HepG2 (cell line): Measurements from ENCODE around the gene TAS2R19. TPM values are rescaled to one million over a fixed set of nuclear protein-coding genes. Genes with fewer than 3 reads are reported as not detected.

ENCODE experiments used
- ATAC-seq: fragments of 200-7000 bp; cut with Tn5 transposase; 3 replicates; pipeline ENCODE4 v1.9.1; 2020; ENCODE audit warnings: mild to moderate bottlenecking, moderate library complexity
- BruUV-seq: library from RNA; stranded (reverse); fragments of 400-500 nt; replicated peaks from 2 replicates; lab custom pipeline; 2021; lab: Mats Ljungman, UMichigan
- CTCF ChIA-PET: fragments of 300-600 bp; formaldehyde crosslinking; extraction: SDS; loops from one replicate; lab custom pipeline; 2021; ENCODE audit warnings: low total read pairs, inconsistent platforms, low intra/inter-chr PET ratio; lab: Yijun Ruan, JAX
- POLR2A ChIA-PET: fragments of 350-600 bp; sonication (Branson Sonifier 250); formaldehyde crosslinking; loops from one replicate; lab custom pipeline; 2020; ENCODE audit warnings: antibody characterized with exemption, inconsistent platforms; lab: Yijun Ruan, JAX
- DNase-seq: peaks from one replicate; pipeline ENCODE4 v3.0.0-alpha.2; 2015; ENCODE audit warnings: low spot score
- FAIRE-seq: peaks from 3 replicates; lab custom pipeline; 2011; peaks lifted over from hg19 to GRCh38; lab: Jason Lieb, UNC
- H2AFZ ChIP-seq: one replicate; pipeline ENCODE4 v1.6.1; 2011; ENCODE audit warnings: low read length, inconsistent platforms
- H3K27ac ChIP-seq: fragments of 300-600 bp; 3 replicates; pipeline ENCODE4 v1.8.0; 2011; ENCODE audit warnings: mixed run types, mild to moderate bottlenecking, mixed read lengths, low read length, inconsistent platforms; ENCODE audit not compliant: insufficient read depth; ENCODE audit errors: extremely low read length
- H3K27me3 ChIP-seq, 2 experiments: fragments of 200-600 bp in 1 of 2; 2 replicates in 1 of 2; 3 replicates in 1 of 2; pipeline versions ENCODE4 v1.6.0 to v1.8.0; 2011; ENCODE audit warnings: low read length in 2 of 2, mild to moderate bottlenecking in 2 of 2, moderate library complexity in 2 of 2, inconsistent platforms in 1 of 2; ENCODE audit not compliant: insufficient read depth in 2 of 2, control insufficient read depth in 1 of 2
- H3K36me3 ChIP-seq, 2 experiments: fragments of 200-600 bp in 1 of 2; replicated peaks in 1 of 2; 2 replicates in 1 of 2; 3 replicates in 1 of 2; pipeline versions ENCODE4 v1.5.1 to v1.8.0; 2011; ENCODE audit warnings: low read length in 2 of 2, inconsistent platforms in 1 of 2; ENCODE audit not compliant: insufficient read depth in 2 of 2, control insufficient read depth in 1 of 2
- H3K4me1 ChIP-seq: 2 replicates; pipeline ENCODE4 v1.5.1; 2012; ENCODE audit warnings: low read length, inconsistent platforms; ENCODE audit not compliant: insufficient read depth
- H3K4me2 ChIP-seq: 2 replicates; pipeline ENCODE4 v1.6.0; 2011; ENCODE audit warnings: low read depth, low read length, inconsistent platforms
- H3K4me3 ChIP-seq, 3 experiments: fragments of 200-600 bp in 1 of 3; sonication (generic), shearing (Covaris generic) in 1 of 3; replicated peaks in 1 of 3; 2 replicates each; pipeline ENCODE4 v1.5.1; 2011 to 2016; ENCODE audit warnings: low read length in 3 of 3, inconsistent platforms in 2 of 3, low read depth in 2 of 3, mild to moderate bottlenecking in 2 of 3, control low read depth in 1 of 3, mixed read lengths in 1 of 3; ENCODE audit not compliant: insufficient read depth in 1 of 3
- H3K79me2 ChIP-seq: one replicate; pipeline ENCODE4 v1.6.1; 2011; ENCODE audit warnings: low read length, inconsistent platforms; ENCODE audit not compliant: insufficient read depth
- H3K9ac ChIP-seq: 2 replicates; pipeline ENCODE4 v1.6.0; 2011; ENCODE audit warnings: mild to moderate bottlenecking, low read depth, low read length, inconsistent platforms; ENCODE audit not compliant: insufficient read depth
- H3K9me3 ChIP-seq: 2 replicates; pipeline ENCODE4 v1.5.1; 2012; ENCODE audit warnings: mild to moderate bottlenecking, low read length
- H4K20me1 ChIP-seq: 2 replicates; pipeline ENCODE4 v1.6.0; 2011; ENCODE audit warnings: inconsistent platforms, mild to moderate bottlenecking, low read length, moderate library complexity; ENCODE audit not compliant: insufficient read depth
- CEBPG ChIP-seq: IDR thresholded peaks from 2 replicates; pipeline ENCODE4 v1.6.1; 2016
- CHD2 ChIP-seq: IDR thresholded peaks from 2 replicates; pipeline ENCODE4 v1.6.1; 2011; ENCODE audit warnings: low read depth, low read length, improper control_type of control experiment
- DRAP1 ChIP-seq: IDR thresholded peaks from 2 replicates; pipeline ENCODE4 v1.6.1; 2016; ENCODE audit warnings: missing genetic modification reagents, missing compliant biosample characterization
- NFIC ChIP-seq: IDR thresholded peaks from 2 replicates; pipeline ENCODE4 v1.6.1; 2012; ENCODE audit warnings: mild to moderate bottlenecking, low read length, inconsistent platforms
- NFKB2 ChIP-seq: sonication (generic); formaldehyde crosslinking; IDR thresholded peaks from 2 replicates; pipeline ENCODE4 v1.4.0; 2020; ENCODE audit warnings: missing genetic modification reagents, borderline replicate concordance
- NFYC ChIP-seq: IDR thresholded peaks from 2 replicates; pipeline ENCODE4 v1.6.1; 2016; ENCODE audit warnings: missing genetic modification reagents, missing compliant biosample characterization
- PHF20 ChIP-seq: sonication (generic); formaldehyde crosslinking; IDR thresholded peaks from 2 replicates; pipeline ENCODE4 v1.5.0; 2020; ENCODE audit warnings: mild to moderate bottlenecking, missing genetic modification reagents
- PITX1 ChIP-seq: sonication (generic); formaldehyde crosslinking; IDR thresholded peaks from 2 replicates; pipeline ENCODE4 v1.5.1; 2020; ENCODE audit warnings: mild to moderate bottlenecking, missing genetic modification reagents
- TAF1 ChIP-seq: sonication (generic); formaldehyde crosslinking; IDR thresholded peaks from 2 replicates; pipeline ENCODE4 v1.4.0; 2020; ENCODE audit warnings: missing genetic modification reagents
- TBP ChIP-seq: sonication (generic); formaldehyde crosslinking; IDR thresholded peaks from 2 replicates; pipeline ENCODE4 v1.5.0; 2020; ENCODE audit warnings: missing genetic modification reagents
- ZBTB42 ChIP-seq: sonication (generic); formaldehyde crosslinking; IDR thresholded peaks from 2 replicates; pipeline ENCODE4 v1.5.0; 2020; ENCODE audit warnings: mild to moderate bottlenecking, missing genetic modification reagents
- ZFP82 ChIP-seq: sonication (generic); formaldehyde crosslinking; IDR thresholded peaks from 2 replicates; pipeline ENCODE4 v1.5.1; 2020; ENCODE audit warnings: mild to moderate bottlenecking, missing genetic modification reagents, borderline replicate concordance
- ZMYM2 ChIP-seq: sonication (generic); formaldehyde crosslinking; IDR thresholded peaks from 2 replicates; pipeline ENCODE4 v1.8.0; 2022; ENCODE audit warnings: mild to moderate bottlenecking, missing genetic modification reagents
- ZNF224 ChIP-seq: sonication (generic); formaldehyde crosslinking; IDR thresholded peaks from 2 replicates; pipeline ENCODE4 v1.5.0; 2020; ENCODE audit warnings: mild to moderate bottlenecking, missing genetic modification reagents
- ZNF451 ChIP-seq: sonication (generic); formaldehyde crosslinking; IDR thresholded peaks from 2 replicates; pipeline ENCODE4 v1.5.0; 2020; ENCODE audit warnings: mild to moderate bottlenecking, missing genetic modification reagents
- ZNF510 ChIP-seq: sonication (generic); formaldehyde crosslinking; IDR thresholded peaks from 2 replicates; pipeline ENCODE4 v1.4.0; 2020; ENCODE audit warnings: low read depth, mild to moderate bottlenecking, missing genetic modification reagents
- ZNF576 ChIP-seq: sonication (generic); formaldehyde crosslinking; IDR thresholded peaks from 2 replicates; pipeline ENCODE4 v1.4.0; 2020; ENCODE audit warnings: mild to moderate bottlenecking, missing genetic modification reagents
- ZNF674 ChIP-seq: sonication (generic); formaldehyde crosslinking; IDR thresholded peaks from 2 replicates; pipeline ENCODE4 v1.5.0; 2020; ENCODE audit warnings: low read depth, mild to moderate bottlenecking, missing genetic modification reagents
- ZNF891 ChIP-seq: sonication (generic); formaldehyde crosslinking; IDR thresholded peaks from 2 replicates; pipeline ENCODE4 v1.5.0; 2020; ENCODE audit warnings: mild to moderate bottlenecking, missing genetic modification reagents
- WGBS: methylation state at CpG from one replicate; pipeline ENCODE4 v1.1.6; 2017; ENCODE audit warnings: low lambda C conversion rate; 5-methylcytosine and 5-hydroxymethylcytosine counted together
- in situ Hi-C: cut with HindIII; loops from 2 replicates; pipeline ENCODE4 v1.10.0; 2017; ENCODE audit warnings: low pct_unique_long_range_greater_than_20kb; ENCODE audit not compliant: extremely low pct_ligation_motif_present
- intact Hi-C: fragments of 100-400 bp; cut with micrococcal nuclease; formaldehyde crosslinking; loops from one replicate; pipeline ENCODE4 v1.10.0; 2022; ENCODE audit not compliant: unreplicated experiment
- polyA plus RNA-seq, 8 experiments: library from polyadenylated mRNA; depleted of rRNA in 3 of 8; stranded (reverse) in 7 of 8; unstranded in 1 of 8; fragments of >200 nt; fragmentation: Illumina TruSeq in 4 of 8; extraction: Trizol in 4 of 8; gene quantifications; 2 replicates each; pipeline versions ENCODE4 v1.2.1 to v1.2.3, GENCODE V29; 2011 to 2016; ENCODE audit warnings: low read depth in 4 of 8, missing spikeins in 1 of 8, mixed read lengths in 1 of 8; ENCODE audit not compliant: insufficient read depth in 1 of 8
- total RNA-seq, 5 experiments: library from RNA; depleted of rRNA; stranded (reverse); fragments of >200 nt; fragmentation: Illumina TruSeq; extraction: Trizol; gene quantifications; 2 replicates each; pipeline ENCODE4 v1.2.3, GENCODE V29; 2016; ENCODE audit warnings: low read depth in 1 of 5
- TF ChIP-seq, protein P1 (sequence below), 2 experiments: sonication (generic) in 1 of 2; formaldehyde crosslinking in 1 of 2; IDR thresholded peaks; 2 replicates each; pipeline versions ENCODE4 v1.4.0 to v1.6.1; 2018 to 2020; ENCODE audit warnings: missing genetic modification reagents in 2 of 2, borderline replicate concordance in 1 of 2, low read depth in 1 of 2, mild to moderate bottlenecking in 1 of 2, missing biosample characterization in 1 of 2
- TF ChIP-seq, protein P2 (sequence below): sonication (generic); formaldehyde crosslinking; IDR thresholded peaks from 2 replicates; pipeline ENCODE4 v1.8.0; 2022; ENCODE audit warnings: missing genetic modification reagents, low read depth, mild to moderate bottlenecking, borderline replicate concordance
- TF ChIP-seq, protein P3 (sequence below): sonication (generic); formaldehyde crosslinking; IDR thresholded peaks from 2 replicates; pipeline ENCODE4 v1.5.0; 2020; ENCODE audit warnings: missing genetic modification reagents

TAS2R19 gene
- total and polyA plus RNA-seq, 2 of the 13 experiments (the other 11 are each of a cell fraction or from before 2014, with no cell fraction given): 0.62 to 5.3 TPM

DNA sequence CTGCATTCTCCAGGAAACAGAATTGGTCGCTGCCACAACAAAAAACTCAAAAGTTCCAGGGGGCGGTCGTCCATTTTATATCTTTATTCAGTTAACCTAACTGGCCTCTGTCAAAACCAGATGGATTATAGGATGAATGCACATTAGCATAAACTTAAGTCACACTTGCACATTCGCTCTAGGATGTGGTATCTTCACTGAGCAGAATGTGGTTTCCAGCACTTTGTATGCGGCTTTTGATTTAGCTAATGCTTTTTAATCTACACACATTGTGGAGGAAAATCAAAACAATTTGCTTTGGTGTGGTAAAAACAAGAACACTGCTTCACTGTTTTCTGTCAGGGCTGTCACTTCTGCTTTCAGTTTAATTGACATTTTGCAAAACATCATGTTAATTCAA, 40.2 kb downstream of the TAS2R19 start (continued):
- TF ChIP-seq, protein P1, sequence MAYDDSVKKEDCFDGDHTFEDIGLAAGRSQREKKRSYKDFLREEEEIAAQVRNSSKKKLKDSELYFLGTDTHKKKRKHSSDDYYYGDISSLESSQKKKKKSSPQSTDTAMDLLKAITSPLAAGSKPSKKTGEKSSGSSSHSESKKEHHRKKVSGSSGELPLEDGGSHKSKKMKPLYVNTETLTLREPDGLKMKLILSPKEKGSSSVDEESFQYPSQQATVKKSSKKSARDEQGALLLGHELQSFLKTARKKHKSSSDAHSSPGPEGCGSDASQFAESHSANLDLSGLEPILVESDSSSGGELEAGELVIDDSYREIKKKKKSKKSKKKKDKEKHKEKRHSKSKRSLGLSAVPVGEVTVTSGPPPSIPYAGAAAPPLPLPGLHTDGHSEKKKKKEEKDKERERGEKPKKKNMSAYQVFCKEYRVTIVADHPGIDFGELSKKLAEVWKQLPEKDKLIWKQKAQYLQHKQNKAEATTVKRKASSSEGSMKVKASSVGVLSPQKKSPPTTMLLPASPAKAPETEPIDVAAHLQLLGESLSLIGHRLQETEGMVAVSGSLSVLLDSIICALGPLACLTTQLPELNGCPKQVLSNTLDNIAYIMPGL (CRISPR knock-in tag; IDR thresholded peaks at IDR 0.05; ENCODE audit: borderline replicate concordance in 1 of 2, low read depth in 1 of 2): no peak
- no peak for TF ChIP-seq ZNF451 (CRISPR knock-in tag)
- no peak for TF ChIP-seq ZNF510 (CRISPR knock-in tag)
- TF ChIP-seq NFIC: no peak

GRCh38 chr12:10974965-10975364, 47.5 kb downstream of the TAS2R19 start:
- ATAC-seq: no peak
- intact Hi-C loops: no loop called here
- Histone ChIP-seq H3K27me3 (no peaks in the 10 kb centered on the region), H2AFZ (no peak overlapping the region), H3K79me2 (peaks cover 4% of the 10 kb centered on the region), H3K4me1 (no peaks in the 10 kb centered on the region), H3K36me3 (peaks cover 0 to 2% of the 10 kb centered on the region in 2 experiments; a peak in 2 of 5 replicates), H4K20me1 (no peaks in the 10 kb centered on the region), H3K9me3 (no peaks in the 10 kb centered on the region), H3K4me3 (no peak overlapping the region), H3K4me2 (no peak overlapping the region), H3K9ac (no peak overlapping the region), H3K27ac (no peak overlapping the region)
- FAIRE-seq: no peak
- TF ChIP-seq ZNF674 (CRISPR knock-in tag) (no peak), ZNF576 (no peak), ZFP82 (CRISPR knock-in tag) (no peak), DRAP1 (CRISPR knock-in tag) (no peak), NFIC (no peak), ZBTB42 (CRISPR knock-in tag) (no peak), ZMYM2 (CRISPR knock-in tag) (no peak), TAF1 (CRISPR knock-in tag) (no peak), NFYC (no peak), NFKB2 (CRISPR knock-in tag) (no peak), ZNF891 (CRISPR knock-in tag) (no peak), CEBPG (CRISPR knock-in tag) (no peak), TBP (CRISPR knock-in tag) (no peak), PHF20 (CRISPR knock-in tag) (no peak), PITX1 (CRISPR knock-in tag) (no peak), ZNF224 (CRISPR knock-in tag) (no peak), CHD2 (no peak)
- TF ChIP-seq, protein P2, sequence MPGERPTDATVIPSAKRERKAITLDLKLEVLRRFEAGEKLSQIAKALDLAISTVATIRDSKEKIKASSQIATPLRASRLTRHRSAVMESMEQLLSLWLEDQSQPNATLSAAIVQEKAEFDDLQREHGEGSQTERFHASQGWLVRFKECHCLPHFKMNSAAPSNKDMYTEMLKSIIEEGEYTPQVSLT (CRISPR knock-in tag): no peak
- TF ChIP-seq, protein P3, sequence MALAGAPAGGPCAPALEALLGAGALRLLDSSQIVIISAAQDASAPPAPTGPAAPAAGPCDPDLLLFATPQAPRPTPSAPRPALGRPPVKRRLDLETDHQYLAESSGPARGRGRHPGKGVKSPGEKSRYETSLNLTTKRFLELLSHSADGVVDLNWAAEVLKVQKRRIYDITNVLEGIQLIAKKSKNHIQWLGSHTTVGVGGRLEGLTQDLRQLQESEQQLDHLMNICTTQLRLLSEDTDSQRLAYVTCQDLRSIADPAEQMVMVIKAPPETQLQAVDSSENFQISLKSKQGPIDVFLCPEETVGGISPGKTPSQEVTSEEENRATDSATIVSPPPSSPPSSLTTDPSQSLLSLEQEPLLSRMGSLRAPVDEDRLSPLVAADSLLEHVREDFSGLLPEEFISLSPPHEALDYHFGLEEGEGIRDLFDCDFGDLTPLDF (CRISPR knock-in tag): no peak
- no TSS peak for BruUV-seq
- in situ Hi-C loops: no loop called here
- ChIA-PET POLR2A (no interaction called here), CTCF (no interaction called here)
- DNase-seq: no peak
- 97% methylated on average over 3 of the region's 3 CpGs for WGBS
